ENCODE measurements around the gene CATSPERD. TPM values are rescaled to one million over a fixed set of nuclear protein-coding genes. Genes with fewer than 3 reads are reported as not detected.

CATSPERD gene
- polyA plus RNA-seq, 3 donors: not detected

DNA sequence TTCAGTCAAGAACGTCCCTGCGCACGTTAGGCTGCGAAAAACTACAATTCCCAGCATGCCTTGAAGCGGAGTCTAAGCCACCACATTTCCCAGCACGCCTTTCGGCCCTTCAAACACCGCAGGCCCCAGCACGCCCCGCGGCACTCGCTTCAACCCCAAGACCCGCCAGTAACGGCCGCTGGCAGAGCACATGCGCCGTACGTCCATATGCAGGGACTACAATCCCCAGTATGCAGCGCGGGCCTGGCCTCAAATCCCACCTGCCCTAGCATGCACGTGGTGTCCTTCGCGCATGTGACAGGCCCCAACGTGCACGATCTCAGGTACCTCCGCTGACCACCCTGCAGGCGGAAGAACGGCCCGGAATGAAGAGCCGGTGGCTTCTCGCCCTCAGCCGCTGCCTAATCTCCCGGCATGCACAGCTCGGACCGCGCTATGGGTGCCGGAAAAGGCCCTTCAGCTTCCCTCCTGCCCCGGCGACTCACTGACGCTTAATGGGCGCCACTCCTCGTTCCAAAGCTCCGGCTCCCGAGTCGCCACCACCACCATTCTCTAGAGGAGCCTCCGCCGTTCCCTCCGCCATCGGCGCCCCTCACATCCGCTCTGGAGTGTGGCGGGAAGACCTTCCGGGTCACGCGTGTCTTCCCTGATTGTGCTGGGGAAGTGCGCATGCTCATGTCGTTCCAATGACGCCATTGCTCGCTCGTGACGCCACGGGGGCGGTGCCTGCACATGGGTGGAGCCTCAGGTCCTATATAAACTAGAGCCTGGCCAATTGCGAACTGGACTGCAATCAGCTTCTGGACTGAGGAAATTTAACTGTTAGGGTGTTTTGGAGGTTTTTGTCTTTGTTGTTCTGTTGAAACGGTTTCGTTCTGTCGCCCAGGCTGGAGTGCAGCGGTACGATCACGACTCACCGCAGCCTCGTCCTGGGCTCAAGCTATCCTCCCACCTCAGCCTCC is 70.4 kb downstream of the CATSPERD start, which contains the start of gene DUS3L:
Gene DUS3L (minus strand): TSS at position 605 of the 962 bp plus-strand sequence. CDS start 22 bp downstream, at position 583.
- peak within 1 kb of the TSS; percentile 90 for H3K27ac ChIP-seq (ENCODE audit: low read depth, low read length)
- 10% methylated on average over 71 to 72 of the region's 72 CpGs for WGBS, 3 donors

DNA sequence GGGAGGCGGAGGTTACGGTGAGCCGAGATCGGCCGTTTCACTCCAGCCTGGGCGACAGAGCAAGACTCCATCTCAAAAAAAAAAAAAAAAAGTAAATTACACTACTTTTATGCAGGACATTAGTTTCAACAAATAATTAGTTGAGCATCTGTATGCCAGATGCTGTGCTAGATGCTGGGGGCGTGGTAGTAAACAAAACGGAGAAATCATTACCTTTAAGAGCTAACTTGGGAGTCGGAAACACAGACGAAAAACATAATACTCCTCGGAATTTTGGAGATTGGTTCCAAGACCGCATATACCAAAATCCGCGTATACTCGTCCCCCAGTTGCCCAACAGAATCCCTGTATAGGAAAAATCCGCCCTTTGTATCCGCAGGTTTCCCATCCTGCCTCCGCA is 71.8 kb downstream of the CATSPERD start:
- H3K27ac ChIP-seq (ENCODE audit: low read depth, low read length): no peak overlapping the region
- WGBS, 3 donors: 92 to 96% (median 96%) methylated on average over 18 of the region's 18 CpGs

DNA sequence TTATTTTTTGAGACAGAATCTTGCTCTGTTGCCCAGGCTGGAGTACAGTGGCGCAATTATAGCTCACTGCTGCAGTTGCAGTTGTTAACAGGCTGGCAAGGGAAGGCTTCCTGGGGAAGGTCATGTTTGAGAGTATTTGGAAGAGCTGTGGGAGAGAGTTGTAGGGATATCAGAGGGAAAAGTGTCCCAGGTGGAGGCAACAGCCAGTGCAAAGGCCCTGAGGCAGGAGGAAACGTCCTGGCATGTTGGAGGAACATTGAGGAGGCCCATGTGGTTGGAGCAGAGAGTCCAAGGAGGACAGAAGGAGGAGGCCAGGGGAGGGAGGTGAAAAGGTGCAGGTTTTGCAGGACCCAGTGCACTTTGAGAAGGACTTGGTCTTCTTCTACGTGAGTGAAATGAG is 72.8 kb downstream of the CATSPERD start:
- WGBS, 3 donors: 86 to 97% (median 91%) methylated on average over 3 of the region's 3 CpGs
- H3K27ac ChIP-seq (ENCODE audit: low read depth, low read length): no peak overlapping the region

DNA sequence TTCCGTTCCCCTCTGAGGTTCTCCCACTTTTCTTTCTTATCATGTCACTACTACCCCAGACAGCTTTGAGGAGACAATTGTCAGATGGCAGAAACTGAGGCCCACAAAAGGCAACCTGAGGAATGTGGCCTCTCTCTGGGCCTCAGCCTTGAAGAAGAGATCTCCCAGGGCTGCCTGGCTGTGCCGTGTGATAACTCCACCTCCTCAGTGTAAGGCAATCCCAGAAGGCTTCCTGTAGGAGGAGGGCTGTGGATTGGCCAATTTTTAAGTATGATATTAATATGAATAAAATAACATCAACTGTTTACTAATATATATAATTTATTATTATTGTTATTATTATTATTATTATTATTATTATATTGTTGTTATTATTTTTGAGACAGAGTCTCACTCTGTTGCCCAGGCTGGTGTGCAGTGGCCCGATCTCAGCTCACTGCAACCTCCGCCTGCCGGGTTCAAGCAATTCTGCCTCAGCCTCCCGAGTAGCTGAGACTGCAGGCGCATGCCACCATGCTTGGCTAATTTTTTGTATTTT is 75.0 kb downstream of the CATSPERD start:
- WGBS, 3 donors: 88 to 90% (median 89%) methylated on average over 7 of the region's 7 CpGs
- H3K27ac ChIP-seq (ENCODE audit: low read depth, low read length): no peak overlapping the region

DNA sequence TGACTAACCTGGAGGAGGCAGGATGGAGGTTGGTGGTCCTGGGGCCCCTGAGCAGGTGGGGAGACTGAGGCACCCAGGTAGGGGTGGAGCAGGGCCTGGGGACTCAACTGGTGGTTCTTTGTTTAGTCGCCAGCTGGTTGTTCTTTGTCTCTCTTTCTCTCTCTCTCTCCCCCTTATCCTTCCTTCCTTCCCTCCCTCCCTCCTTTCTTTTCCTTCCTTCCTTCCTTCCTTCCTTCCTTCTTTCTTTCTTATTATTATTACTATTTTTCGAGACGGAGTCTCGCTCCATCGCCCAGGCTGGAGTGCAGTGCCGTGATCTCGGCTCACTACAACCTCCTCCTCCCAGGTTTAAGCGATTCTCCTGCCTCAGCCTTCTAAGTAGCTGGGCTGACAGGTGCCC is 77.8 kb downstream of the CATSPERD start:
- WGBS, 3 donors: 83 to 90% (median 85%) methylated on average over 8 of the region's 8 CpGs
- H3K27ac ChIP-seq (ENCODE audit: low read depth, low read length): no peak overlapping the region

DNA sequence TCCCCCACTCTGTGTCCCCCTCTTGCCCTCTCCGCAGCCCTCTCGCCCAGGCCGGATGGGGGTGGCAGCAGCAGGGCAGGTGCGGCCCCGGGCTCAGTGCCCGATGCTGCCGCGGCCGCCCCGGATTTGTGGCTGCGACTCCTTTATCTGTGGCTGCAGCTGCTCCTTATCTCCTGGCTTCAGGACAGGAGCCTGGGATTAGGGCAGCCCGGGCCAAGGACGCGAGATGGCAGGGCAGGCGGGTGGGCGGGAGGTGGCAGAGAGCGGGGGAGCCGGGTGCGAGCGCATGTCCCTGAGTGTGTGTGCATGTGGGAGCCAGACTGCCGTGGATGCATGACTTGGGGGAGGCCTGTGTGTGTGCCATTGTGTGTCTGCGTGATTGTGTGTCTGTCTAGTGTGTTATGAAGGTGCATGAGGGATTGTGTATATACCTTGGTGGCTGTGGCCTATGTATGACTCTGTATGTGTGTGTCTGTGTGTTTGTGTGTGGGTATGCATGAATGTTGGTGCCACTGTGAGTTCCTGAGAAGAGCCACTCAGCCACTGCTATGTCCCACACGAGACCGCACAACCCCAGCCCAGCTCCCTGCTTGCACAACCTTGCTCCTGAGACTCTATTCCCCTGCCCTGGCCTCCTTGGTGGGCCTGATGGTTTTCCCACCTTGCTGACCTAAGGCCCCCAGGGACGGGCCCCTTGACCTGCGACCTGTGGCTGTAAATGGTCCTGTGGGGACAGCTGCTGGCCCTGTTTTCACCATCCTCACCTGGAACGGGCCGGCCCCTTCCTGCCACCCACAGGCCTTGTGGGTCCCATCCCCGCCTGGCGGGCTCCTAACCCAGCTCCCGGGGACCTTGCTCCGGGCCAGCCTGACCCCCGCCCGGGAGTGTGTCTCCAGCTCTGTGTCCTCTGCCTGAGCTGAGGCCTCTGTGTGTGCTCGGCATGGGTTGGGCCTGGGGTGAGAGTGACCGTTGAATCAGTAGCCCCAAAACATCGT is 79.1 kb downstream of the CATSPERD start:
- WGBS, 3 donors: 45 to 59% (median 54%) methylated on average over 37 of the region's 37 CpGs
- no peak overlapping the region for H3K27ac ChIP-seq (ENCODE audit: low read depth, low read length)

DNA sequence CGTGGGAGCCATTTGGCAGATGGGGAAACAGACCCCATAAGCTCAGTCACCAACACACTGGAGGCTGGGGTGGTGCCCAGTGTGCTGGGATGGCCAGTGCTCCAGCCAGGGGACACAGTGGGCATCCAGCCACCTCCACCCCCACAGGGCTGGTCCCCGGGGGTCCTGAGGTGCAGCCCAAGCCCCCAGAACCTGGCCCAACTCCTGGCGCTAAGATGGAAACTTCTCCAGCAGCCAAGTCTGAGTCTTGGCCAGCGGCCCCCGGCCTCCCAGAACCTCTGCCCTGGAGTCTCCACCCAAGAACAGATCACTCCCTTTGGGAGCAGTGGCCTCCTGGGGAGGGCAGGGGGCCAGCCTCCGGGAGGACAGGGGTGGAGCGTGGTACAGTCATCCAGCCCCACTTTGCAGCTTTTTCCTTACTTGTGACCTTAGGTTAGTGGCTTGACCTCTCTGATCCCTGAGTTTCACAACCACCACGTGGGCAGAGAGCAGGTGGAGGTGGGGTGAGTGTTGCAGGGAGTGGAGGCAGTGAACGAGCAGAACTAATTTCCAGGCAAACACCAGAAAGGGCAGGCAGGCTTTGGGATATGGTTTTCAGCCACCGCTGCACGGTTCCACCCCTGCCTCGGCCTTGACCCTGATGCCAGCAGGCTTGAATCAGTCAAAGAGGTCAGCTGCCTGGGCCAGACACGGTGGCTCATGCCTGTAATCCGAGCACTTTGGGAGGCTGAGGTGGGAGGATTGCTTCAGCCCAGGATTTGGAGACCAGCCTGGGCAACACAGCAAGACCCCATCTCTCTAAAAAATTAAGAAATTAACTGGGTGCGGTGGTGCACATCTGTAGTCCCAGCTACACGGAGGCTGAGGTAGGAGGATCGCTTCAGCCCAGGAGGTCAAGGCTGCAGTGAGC is 80.2 kb downstream of the CATSPERD start:
- whole genome bisulfite sequencing, 3 donors: 58 to 62% (median 59%) methylated on average over 17 of the region's 17 CpGs
- H3K27ac ChIP-seq (ENCODE audit: low read depth, low read length): no peak overlapping the region

DNA sequence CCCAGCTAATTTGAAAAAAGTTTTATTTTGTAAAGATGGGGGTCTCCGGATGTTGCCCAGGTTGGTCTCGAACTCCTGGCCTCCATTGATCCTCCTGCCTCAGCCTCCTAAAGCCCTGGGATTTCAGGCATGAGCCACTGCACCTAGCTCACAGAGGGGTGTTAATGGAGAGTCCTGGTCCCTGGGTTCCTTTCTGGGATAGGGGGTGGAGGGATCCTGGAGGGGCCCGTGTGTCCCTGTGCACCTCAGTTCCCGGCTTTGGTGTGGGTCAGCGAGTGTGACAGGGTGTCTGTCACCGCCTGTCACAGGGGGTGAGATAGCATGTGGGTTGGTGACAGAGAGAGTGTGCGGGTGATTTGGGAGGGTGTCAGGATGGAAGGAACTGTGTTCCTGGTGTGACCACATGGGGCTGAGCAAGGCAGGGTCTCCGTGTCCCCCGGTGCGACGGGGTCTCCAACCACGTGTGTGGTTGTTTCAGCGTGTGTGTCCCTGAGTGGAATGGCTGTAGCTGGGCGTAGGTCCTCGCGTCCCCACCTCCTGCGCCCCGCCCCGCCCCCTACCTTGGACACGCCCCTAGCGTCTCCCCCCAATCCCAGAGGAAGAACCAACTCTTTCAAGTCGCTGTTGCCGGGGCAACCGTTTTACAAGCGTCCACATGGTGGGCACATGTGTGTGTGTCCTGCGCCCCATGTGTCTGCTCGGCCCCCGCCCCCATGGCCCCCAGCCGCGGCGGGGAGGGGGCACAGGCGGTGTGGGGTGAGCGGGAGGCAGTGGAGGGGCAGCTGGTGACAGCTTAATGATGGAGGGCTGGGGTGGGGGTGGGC is 81.6 kb downstream of the CATSPERD start:
- WGBS, 3 donors: 14 to 52% (median 15%) methylated on average over 32 to 33 of the region's 33 CpGs
- H3K27ac ChIP-seq (ENCODE audit: low read depth, low read length): no peak overlapping the region

DNA sequence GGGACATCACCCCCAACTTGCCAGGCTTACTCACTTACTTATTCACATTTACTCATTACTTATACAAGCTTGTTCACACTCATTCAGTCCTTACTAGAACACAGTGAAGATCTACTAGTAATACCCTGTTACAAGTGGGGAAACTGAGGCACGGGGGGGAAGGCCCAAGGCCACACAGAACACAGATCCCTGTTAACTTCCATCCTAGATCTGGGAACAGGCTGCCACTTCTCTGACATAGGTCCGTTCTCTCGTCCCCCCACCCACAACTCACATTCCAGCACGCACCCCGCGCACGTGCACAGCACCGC is 83.0 kb downstream of the CATSPERD start:
- H3K27ac ChIP-seq (ENCODE audit: low read depth, low read length): no peak overlapping the region

DNA sequence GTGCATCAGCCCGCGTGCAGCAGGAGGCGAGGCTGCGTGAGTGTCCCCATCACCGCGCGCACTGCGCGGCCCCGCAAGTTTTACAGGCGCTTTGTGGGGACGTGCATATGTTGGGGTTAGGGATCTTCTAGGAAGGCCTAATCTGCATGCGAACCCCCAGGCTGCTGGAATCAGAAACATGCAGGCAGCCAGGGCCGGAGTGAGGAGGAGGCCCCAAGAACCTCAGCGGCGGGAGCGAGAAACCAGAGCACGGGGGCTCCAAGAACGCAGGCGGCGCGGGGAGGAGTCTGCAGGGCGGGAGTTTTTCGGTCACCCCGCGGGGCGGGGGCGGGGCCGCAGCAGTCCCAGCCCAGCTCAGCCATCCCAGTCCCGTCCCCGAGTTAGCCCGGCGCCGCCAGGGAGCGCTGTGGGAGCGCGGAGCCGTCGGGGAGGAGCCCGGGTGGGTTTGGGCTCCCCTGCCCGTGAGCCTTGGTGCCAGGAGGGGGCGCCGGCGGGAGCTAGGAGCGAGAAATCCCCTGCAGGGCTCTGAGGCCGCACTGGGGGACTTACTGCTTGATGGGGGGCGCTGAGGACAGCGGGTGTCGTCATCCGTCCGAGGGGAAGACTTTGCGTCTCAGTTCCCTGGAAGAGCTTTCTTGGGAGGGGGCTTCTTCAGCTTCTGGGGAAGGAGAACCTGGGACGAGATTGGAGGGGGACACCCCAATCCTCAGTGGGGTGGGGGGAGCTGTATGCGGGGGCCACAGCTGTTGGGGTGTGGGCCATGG is 83.5 kb downstream of the CATSPERD start:
- no peak overlapping the region for H3K27ac ChIP-seq (ENCODE audit: low read depth, low read length)
- 1 to 2% (median 1%) methylated on average over 50 to 54 of the region's 54 CpGs for WGBS, 3 donors

More for the DNA sequence above, 83.0 kb downstream of the CATSPERD start:
- WGBS, 3 donors: 8 to 17% (median 9%) methylated on average over 8 of the region's 8 CpGs

DNA sequence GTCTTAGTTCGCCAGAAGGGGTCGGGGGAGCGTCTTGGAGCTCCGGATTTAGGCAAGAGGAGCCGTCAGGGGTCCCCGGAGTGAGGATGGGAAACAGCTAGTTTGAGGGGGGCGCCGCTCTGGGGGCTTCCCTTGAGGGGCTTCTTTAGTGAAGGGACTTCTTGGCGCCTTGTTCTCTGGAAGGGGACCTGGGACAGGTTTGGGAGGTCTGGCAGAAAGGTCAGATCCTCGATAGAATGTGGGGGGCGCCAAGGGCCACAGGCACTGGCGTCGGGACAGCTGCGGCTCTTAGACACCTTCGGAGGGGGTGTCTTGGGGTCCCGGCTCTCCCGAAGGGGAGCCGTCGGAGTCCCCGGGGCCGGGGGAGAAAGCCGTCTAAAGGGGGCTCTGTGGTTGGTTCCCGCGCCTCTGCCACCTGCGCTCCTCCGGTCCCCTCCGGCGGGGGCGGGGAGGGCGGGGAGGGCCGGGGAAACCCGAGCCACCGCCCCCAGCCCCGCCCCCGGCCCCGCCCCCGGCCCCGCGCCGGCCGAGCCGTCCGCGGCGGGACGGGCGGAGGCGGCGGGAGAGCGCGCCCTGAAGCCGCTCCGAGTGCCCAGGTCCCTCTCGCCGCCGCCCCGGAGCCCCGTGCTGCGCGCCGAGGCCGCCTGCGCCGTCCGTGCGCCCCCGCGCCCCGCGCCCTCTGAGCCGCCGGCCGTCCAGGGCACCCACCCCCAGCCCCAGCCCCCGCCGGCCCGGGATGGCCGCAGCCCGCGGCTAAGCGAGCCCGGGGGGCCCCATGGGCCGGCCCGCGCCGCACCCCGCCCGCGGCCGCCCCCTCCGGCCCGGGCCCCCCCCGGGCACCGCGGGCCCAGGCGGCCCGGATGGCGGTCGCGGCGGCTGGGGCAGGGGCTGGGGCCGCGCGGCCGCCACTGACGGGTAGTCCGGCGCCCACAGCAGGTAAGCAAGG is 84.4 kb downstream of the CATSPERD start, which contains the start of gene NRTN:
Gene NRTN (plus strand): TSS at position 552 of the 946 bp plus-strand sequence. CDS start 19,099 bp downstream, outside the sequence.
- WGBS, 3 donors: 2 to 3% (median 2%) methylated on average over 49 to 103 of the region's 107 CpGs
- H3K27ac ChIP-seq (ENCODE audit: low read depth, low read length): no peak within 1 kb of the TSS

DNA sequence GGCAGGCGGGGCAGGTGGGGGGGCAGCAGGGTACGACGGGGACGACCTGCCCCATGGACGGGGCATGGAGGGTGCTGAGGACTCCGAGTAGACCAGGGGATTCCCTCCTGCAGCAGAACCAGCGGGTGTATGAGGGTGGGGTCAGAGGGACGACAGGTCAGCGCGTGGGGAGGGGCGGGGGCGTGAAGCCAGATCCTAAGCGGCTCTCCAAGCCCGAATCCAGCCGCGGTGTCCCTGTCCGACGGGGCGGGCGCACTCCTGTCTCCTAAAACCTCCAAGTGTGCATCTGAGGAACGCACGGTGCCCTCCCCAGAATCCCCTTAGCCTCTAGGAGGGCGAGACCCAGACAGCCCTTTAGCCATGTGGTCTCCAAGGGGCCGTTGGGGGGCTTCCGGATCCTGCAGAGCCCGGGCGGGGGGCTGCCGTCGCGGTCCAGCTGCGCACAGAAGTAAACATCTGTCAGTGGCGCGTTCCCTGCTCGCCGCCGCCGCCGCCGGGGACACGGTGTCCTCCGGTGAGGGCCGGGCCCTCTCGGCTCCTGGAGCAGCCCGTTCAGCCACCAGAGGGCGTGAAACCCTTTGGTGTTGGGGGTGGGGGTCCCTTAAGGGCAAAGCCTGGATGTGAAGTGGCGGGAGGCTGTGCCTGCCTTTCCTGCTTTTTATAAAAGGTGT is 85.2 kb downstream of the CATSPERD start:
- H3K27ac ChIP-seq (ENCODE audit: low read depth, low read length): no peak overlapping the region
- 1 to 4% (median 3%) methylated on average over 45 to 46 of the region's 46 CpGs for WGBS, 3 donors

DNA sequence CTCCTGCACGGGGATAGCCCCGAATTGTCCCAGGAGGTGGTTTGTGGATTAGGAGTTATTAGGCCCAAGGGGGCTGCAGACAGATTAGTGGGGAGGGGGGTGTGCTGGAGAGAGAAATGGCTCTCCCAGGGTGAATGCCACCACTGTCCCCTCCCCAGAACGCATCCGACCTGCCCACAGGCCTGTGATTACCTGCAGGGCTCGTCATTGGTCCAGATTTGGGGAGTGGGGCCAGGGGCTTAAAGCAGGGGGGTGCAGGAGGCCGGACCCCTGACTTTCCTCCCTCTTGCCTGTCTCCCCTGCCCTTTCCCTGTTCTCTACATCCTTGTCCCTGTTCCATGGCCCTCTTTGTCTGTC is 85.7 kb downstream of the CATSPERD start:
- H3K27ac ChIP-seq (ENCODE audit: low read depth, low read length): no peak overlapping the region
- WGBS, 3 donors: 32 to 43% (median 36%) methylated on average over 6 of the region's 6 CpGs

DNA sequence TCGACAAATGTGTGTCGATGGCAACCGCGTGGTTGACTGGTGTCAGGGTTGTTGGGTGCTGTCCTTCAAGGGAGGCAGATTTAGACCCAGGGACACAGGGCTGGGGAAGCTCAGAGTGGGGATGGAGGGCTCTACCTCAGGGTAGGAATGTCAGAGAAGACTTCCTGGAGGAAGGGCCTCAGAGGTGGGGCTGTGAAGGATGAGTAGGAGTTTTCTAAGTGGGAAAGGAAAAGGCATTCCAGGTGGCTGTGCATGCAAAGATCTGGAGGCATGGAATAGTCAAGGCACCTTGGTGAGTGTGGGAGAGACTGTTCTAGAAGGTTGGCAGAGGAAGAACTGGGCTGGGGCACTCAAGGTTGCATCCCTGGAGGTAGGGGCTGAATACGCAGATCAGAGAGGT is 86.5 kb downstream of the CATSPERD start:
- 91 to 97% (median 92%) methylated on average over 5 of the region's 5 CpGs for WGBS, 3 donors
- no peak overlapping the region for H3K27ac ChIP-seq (ENCODE audit: low read depth, low read length)
